Measurements from ENCODE around the gene SMIM14. TPM values are rescaled to one million over a fixed set of nuclear protein-coding genes. Genes with fewer than 3 reads are reported as not detected.

The SMIM14 gene
- total and polyA plus RNA-seq, 9 of the 15 experiments (the other 6 are each of a cell fraction or from before 2014, with no cell fraction given): 0.98 to 3.7 (median 2.2) TPM

GRCh38 chr4:39548425-39549067, 90.1 kb downstream of the SMIM14 start:
- no peaks in the 10 kb centered on the region for H3K9me3 ChIP-seq (replicated peaks; ENCODE audit: control insufficient read depth, insufficient read depth, low read depth, low read length)
- H2AFZ ChIP-seq (ENCODE audit: low read depth, low read length): no peak overlapping the region
- no peak overlapping the region for H3K4me2 ChIP-seq (ENCODE audit: insufficient read depth, low read length)
- no peaks in the 10 kb centered on the region for H3K9me1 ChIP-seq (ENCODE audit: control insufficient read depth, insufficient read depth, low read length)
- 33% methylated on average over 3 of the region's 3 CpGs for WGBS (ENCODE audit: insufficient coverage, low coverage, missing lambda C conversion rate)
- intact Hi-C loops (cut with micrococcal nuclease): no loop called here
- no peaks in the 10 kb centered on the region for H3K36me3 ChIP-seq (ENCODE audit: control insufficient read depth, insufficient read depth, low read length)
- in situ Hi-C loops (cut with MboI): no loop called here
- 0 out of 2 replicates have a peak, but pooled peaks have one; percentile 30 for TF ChIP-seq ZNF121 (CRISPR knock-in tag; conservative IDR thresholded peaks at IDR 0.05)
- TF ChIP-seq, protein P1, sequence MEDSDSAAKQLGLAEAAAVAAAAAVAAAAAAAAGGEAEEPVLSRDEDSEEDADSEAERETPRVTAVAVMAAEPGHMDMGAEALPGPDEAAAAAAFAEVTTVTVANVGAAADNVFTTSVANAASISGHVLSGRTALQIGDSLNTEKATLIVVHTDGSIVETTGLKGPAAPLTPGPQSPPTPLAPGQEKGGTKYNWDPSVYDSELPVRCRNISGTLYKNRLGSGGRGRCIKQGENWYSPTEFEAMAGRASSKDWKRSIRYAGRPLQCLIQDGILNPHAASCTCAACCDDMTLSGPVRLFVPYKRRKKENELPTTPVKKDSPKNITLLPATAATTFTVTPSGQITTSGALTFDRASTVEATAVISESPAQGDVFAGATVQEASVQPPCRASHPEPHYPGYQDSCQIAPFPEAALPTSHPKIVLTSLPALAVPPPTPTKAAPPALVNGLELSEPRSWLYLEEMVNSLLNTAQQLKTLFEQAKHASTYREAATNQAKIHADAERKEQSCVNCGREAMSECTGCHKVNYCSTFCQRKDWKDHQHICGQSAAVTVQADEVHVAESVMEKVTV (CRISPR knock-in tag; IDR thresholded peaks at IDR 0.05): no peak
- no peak for TF ChIP-seq ZNF76 (CRISPR knock-in tag; IDR thresholded peaks at IDR 0.05; ENCODE audit: borderline replicate concordance)
- TF ChIP-seq ARID2 (IDR thresholded peaks at IDR 0.05): no peak
- TF ChIP-seq POLR2AphosphoS2 (IDR thresholded peaks at IDR 0.05; ENCODE audit: low read length): no peak
- ChIA-PET CTCF (ENCODE audit: low intra/inter-chr PET ratio) (no interaction called here), POLR2A (interaction anchor here (1.1 kb wide), 1 partner anchor 90 kb away, joined by 3 read pairs; the partner anchor contains the start of gene SMIM14)
- H3K27me3 ChIP-seq (ENCODE audit: control insufficient read depth in 2 of 2, insufficient read depth in 2 of 2, low read length in 2 of 2): no peaks in the 10 kb centered on the region
- H3K4me1 ChIP-seq (replicated peaks in 1 of 2; ENCODE audit: control insufficient read depth in 2 of 2, insufficient read depth in 2 of 2, low read length in 2 of 2): no peaks in the 10 kb centered on the region
- no peaks in the 10 kb centered on the region for H3K79me2 ChIP-seq (ENCODE audit: control insufficient read depth, insufficient read depth, low read length)
- no TSS peak for BruUV-seq (replicated peaks)
- no peaks in the 10 kb centered on the region for H4K20me1 ChIP-seq (replicated peaks; ENCODE audit: control insufficient read depth, insufficient read depth, low read length)
- no peak for DNase-seq (ENCODE audit: extremely low read depth in 1 of 4, low spot score in 3 of 4)
- H3K9ac ChIP-seq (ENCODE audit: insufficient read depth in 1 of 2, low read depth in 2 of 2, low read length in 2 of 2): no peak overlapping the region
- H3K27ac ChIP-seq (ENCODE audit: extremely low read depth, low read depth, low read length): no peak overlapping the region
- H3K4me3 ChIP-seq: no peak overlapping the region
- ATAC-seq: no peak
- FAIRE-seq: no peak

All from K562 (cell line).